GM18909 (cell line): ENCODE results near the gene CREBZF.
"Not testable (repeated sequence)": the region's sequence is repeated elsewhere in the genome, so short reads cannot be mapped to it uniquely, and the experiment has no call there.

Source experiments
- ATAC-seq: cut with Tn5 transposase; IDR thresholded peaks from one replicate; pipeline ENCODE4 v1.9.1; 2021; ENCODE audit warnings: mild to moderate bottlenecking; ENCODE audit not compliant: unreplicated experiment, poor library complexity

CREBZF gene

GRCh38 chr11:85672105-85672902 is 7.4 kb upstream of the CREBZF start:
- no peak for ATAC-seq

- not testable (repeated sequence) for ATAC-seq
Observed at GRCh38 chr11:85670949-85671663, 6.2 kb upstream of the CREBZF start.

- no peak for ATAC-seq
Observed at GRCh38 chr11:85668157-85668556, 3.2 kb upstream of the CREBZF start.

GRCh38 chr11:85666687-85667086 is 1.8 kb upstream of the CREBZF start:
- ATAC-seq = no peak

GRCh38 chr11:85665733-85666132 is 804 bp upstream of the CREBZF start:
- ATAC-seq = no peak

- ATAC-seq = peak; percentile 69
Observed at GRCh38 chr11:85663753-85664614, 945 bp downstream of the CREBZF start.

GRCh38 chr11:85663080-85663752 is 1.7 kb downstream of the CREBZF start:
- ATAC-seq = no peak

- ATAC-seq = no peak
Observed at GRCh38 chr11:85661972-85662664, 2.8 kb downstream of the CREBZF start.

GRCh38 chr11:85658180-85658579 is 6.7 kb downstream of the CREBZF start:
- no peak for ATAC-seq

- no peak for ATAC-seq
Observed at GRCh38 chr11:85656777-85657176, 8.2 kb downstream of the CREBZF start.

GRCh38 chr11:85654343-85654742 is 10.6 kb downstream of the CREBZF start:
- not testable (repeated sequence) for ATAC-seq

GRCh38 chr11:85652786-85653447 is 12.0 kb downstream of the CREBZF start:
- no peak for ATAC-seq

GRCh38 chr11:85651118-85651517 is 13.8 kb downstream of the CREBZF start:
- no peak for ATAC-seq

- ATAC-seq = peak; percentile 99
Observed at GRCh38 chr11:85647604-85648299, 17.2 kb downstream of the CREBZF start, which contains the start of gene TMEM126A. TSS of gene TMEM126A (plus strand) at chr11:85647967. CDS start at chr11:85650256, 2,289 bp downstream.

GRCh38 chr11:85647078-85647477 is 17.9 kb downstream of the CREBZF start:
- ATAC-seq = peak; percentile 8

GRCh38 chr11:85643191-85643614 is 21.7 kb downstream of the CREBZF start:
- no peak for ATAC-seq

GRCh38 chr11:85634747-85635146 is 30.2 kb downstream of the CREBZF start:
- no peak for ATAC-seq

- peak; percentile 13 for ATAC-seq
Observed at GRCh38 chr11:85628771-85629341, 36.1 kb downstream of the CREBZF start.
